ENCODE results near the gene SUGCT. TPM values are rescaled to one million over a fixed set of nuclear protein-coding genes. Genes with fewer than 3 reads are reported as not detected.

SUGCT gene
- total and polyA plus RNA-seq, 2 of the 13 experiments (the other 11 are each of a cell fraction or from before 2014, with no cell fraction given), result 10.1 to 22.2 TPM

- Histone ChIP-seq H3K9ac (ENCODE audit: insufficient read depth, low read depth, low read length) (no peak overlapping the region), H3K36me3 (replicated peaks in 1 of 2; ENCODE audit: control insufficient read depth in 1 of 2, insufficient read depth in 2 of 2, low read length in 2 of 2) (peaks cover 7 to 47% of the 10 kb centered on the region in 2 experiments), H3K4me2 (ENCODE audit: low read depth, low read length) (no peak overlapping the region), H3K4me1 (ENCODE audit: insufficient read depth, low read length) (peaks cover 39% of the 10 kb centered on the region), H4K20me1 (ENCODE audit: insufficient read depth, low read length) (no peaks in the 10 kb centered on the region), H2AFZ (ENCODE audit: low read length) (no peak overlapping the region), H3K9me3 (ENCODE audit: low read length) (no peaks in the 10 kb centered on the region), H3K4me3 (replicated peaks in 1 of 3; ENCODE audit: insufficient read depth in 1 of 3, low read depth in 2 of 3, low read length in 3 of 3) (no peak overlapping the region), H3K79me2 (ENCODE audit: insufficient read depth, low read length) (no peaks in the 10 kb centered on the region), H3K27me3 (ENCODE audit: control insufficient read depth in 1 of 2, insufficient read depth in 2 of 2, low read length in 2 of 2) (no peaks in the 10 kb centered on the region), H3K27ac (ENCODE audit: extremely low read length, insufficient read depth, low read length) (no peak overlapping the region)
- 95% methylated on average over 2 of the region's 2 CpGs for WGBS (ENCODE audit: low lambda C conversion rate)
- ATAC-seq (no peak), DNase-seq (ENCODE audit: low spot score) (no peak), FAIRE-seq (no peak)
- ChIA-PET CTCF (ENCODE audit: low intra/inter-chr PET ratio, low total read pairs) (no interaction called here), POLR2A (no interaction called here)
- intact Hi-C loops (cut with micrococcal nuclease; ENCODE audit: unreplicated experiment) (no loop called here), in situ Hi-C loops (cut with HindIII; ENCODE audit: extremely low pct_ligation_motif_present, low pct_unique_long_range_greater_than_20kb) (no loop called here)
- BruUV-seq (replicated peaks), result no TSS peak
- no peak for TF ChIP-seq ZNF724P (CRISPR knock-in tag; IDR thresholded peaks at IDR 0.05; ENCODE audit: borderline replicate concordance)
- no peak for TF ChIP-seq FOXC1 (CRISPR knock-in tag; IDR thresholded peaks at IDR 0.05; ENCODE audit: borderline replicate concordance)
- no peak for TF ChIP-seq ZBTB39 (CRISPR knock-in tag; IDR thresholded peaks at IDR 0.05)
- no peak for TF ChIP-seq SIX4 (CRISPR knock-in tag; IDR thresholded peaks at IDR 0.05)
- no peak for TF ChIP-seq ATF6 (CRISPR knock-in tag; conservative IDR thresholded peaks at IDR 0.05)
- TF ChIP-seq PAXIP1 (CRISPR knock-in tag; conservative IDR thresholded peaks at IDR 0.05), result no peak
- TF ChIP-seq SSRP1 (CRISPR knock-in tag; IDR thresholded peaks at IDR 0.05), result no peak
- TF ChIP-seq KDM6A (CRISPR knock-in tag; IDR thresholded peaks at IDR 0.05; ENCODE audit: low read depth), result no peak
- TF ChIP-seq KAT8 (CRISPR knock-in tag; IDR thresholded peaks at IDR 0.05), result no peak
- TF ChIP-seq ZNF333 (CRISPR knock-in tag; IDR thresholded peaks at IDR 0.05; ENCODE audit: borderline replicate concordance), result no peak
- no peak for TF ChIP-seq TEF (CRISPR knock-in tag; IDR thresholded peaks at IDR 0.05)
- no peak for TF ChIP-seq MIER2 (CRISPR knock-in tag; IDR thresholded peaks at IDR 0.05)
- no peak for TF ChIP-seq HIVEP1 (CRISPR knock-in tag; IDR thresholded peaks at IDR 0.05)
- TF ChIP-seq POLR2AphosphoS2 (IDR thresholded peaks at IDR 0.05; ENCODE audit: low read depth, low read length), result no peak
- TF ChIP-seq ELF3 (CRISPR knock-in tag; IDR thresholded peaks at IDR 0.05), result no peak
- no peak for TF ChIP-seq REPIN1 (CRISPR knock-in tag; IDR thresholded peaks at IDR 0.05; ENCODE audit: borderline replicate concordance, low read depth)
- TF ChIP-seq ZIK1 (CRISPR knock-in tag; IDR thresholded peaks at IDR 0.05; ENCODE audit: borderline replicate concordance, low read depth), result no peak
- no peak for TF ChIP-seq ZNF589 (CRISPR knock-in tag; conservative IDR thresholded peaks at IDR 0.05)
Observed at GRCh38 chr7:40092182-40092581, 42.6 kb upstream of the SUGCT start.
